NCI-H146 treated with DMSO at 0.1 percent for 48 hours (cell line): ENCODE measurements around the gene RFX2.

ENCODE experiments used
- DNase-seq: peaks from one replicate; lab custom pipeline; 2025; ENCODE audit not compliant: unreplicated experiment; lab: John Stamatoyannopoulos, UW

Gene RFX2

GRCh38 chr19:6061376-6062130, 48.7 kb downstream of the RFX2 start:
- DNase-seq = no peak

GRCh38 chr19:6060600-6061375, 49.5 kb downstream of the RFX2 start:
- DNase-seq = no peak

- no peak for DNase-seq
Observed at GRCh38 chr19:6059988-6060599, 50.2 kb downstream of the RFX2 start.

- DNase-seq = no peak
Observed at GRCh38 chr19:6059396-6059947, 50.8 kb downstream of the RFX2 start.

- no peak for DNase-seq
Observed at GRCh38 chr19:6058518-6059201, 51.6 kb downstream of the RFX2 start.

- DNase-seq = no peak
Observed at GRCh38 chr19:6057651-6058517, 52.4 kb downstream of the RFX2 start.

GRCh38 chr19:6056801-6057650, 53.3 kb downstream of the RFX2 start:
- peak; percentile 1 for DNase-seq

GRCh38 chr19:6056282-6056741, 54.0 kb downstream of the RFX2 start:
- DNase-seq = no peak

GRCh38 chr19:6055013-6055795, 55.1 kb downstream of the RFX2 start:
- DNase-seq = no peak

- DNase-seq = peak; percentile 52
Observed at GRCh38 chr19:6048793-6049405, 61.4 kb downstream of the RFX2 start.

- no peak for DNase-seq
Observed at GRCh38 chr19:6048348-6048747, 62.0 kb downstream of the RFX2 start.

- DNase-seq = peak; percentile 33
Observed at GRCh38 chr19:6047741-6048251, 62.5 kb downstream of the RFX2 start.

GRCh38 chr19:6047256-6047655, 63.0 kb downstream of the RFX2 start:
- DNase-seq = no peak

- DNase-seq = no peak
Observed at GRCh38 chr19:6045108-6045507, 65.2 kb downstream of the RFX2 start.

- no peak for DNase-seq
Observed at GRCh38 chr19:6044056-6044805, 66.1 kb downstream of the RFX2 start.

- no peak for DNase-seq
Observed at GRCh38 chr19:6042776-6043726, 67.2 kb downstream of the RFX2 start.
